ENCODE data around the gene DLK2. TPM values are rescaled to one million over a fixed set of nuclear protein-coding genes. Genes with fewer than 3 reads are reported as not detected.

DLK2 gene
- total RNA-seq, 2 experiments from 2014 or later, result 1.9 to 2.0 TPM

- CTCF ChIA-PET, result interaction anchor here (0.7 to 1.0 kb wide), 2 partner anchors 71 to 660 kb away, joined by 4 to 5 read pairs; no protein-coding TSS in a partner anchor
- intact Hi-C loops (cut with DNase I, micrococcal nuclease), result no loop called here
- peaks cover 12% of the 10 kb centered on the region for H3K36me3 Mint-ChIP-seq (ENCODE audit: low read depth)
- POLR2A ChIA-PET, result interaction anchor here (0.5 to 0.6 kb wide), 2 partner anchors 10 to 433 kb away, joined by 3 to 4 read pairs; partner anchors contain the start of gene ABCC10
- peak; percentile 25 for DNase-seq
- H3K4me1 Mint-ChIP-seq, result peaks cover 9% of the 10 kb centered on the region
- H3K27ac Mint-ChIP-seq, result no peak overlapping the region
- ATAC-seq, result peak; percentile 63
- H3K9me3 Mint-ChIP-seq (ENCODE audit: low read depth), result no peaks in the 10 kb centered on the region
- H3K4me3 Mint-ChIP-seq, result no peak overlapping the region
- H3K27me3 Mint-ChIP-seq, result no peaks in the 10 kb centered on the region
Measured at GRCh38 chr6:43436577-43437282, 18.6 kb downstream of the DLK2 start.

GRCh38 chr6:43435682-43436437 lies 19.5 kb downstream of the DLK2 start:
- Mint-ChIP-seq H3K4me3 (no peak overlapping the region), H3K27ac (no peak overlapping the region), H3K4me1 (peaks cover 9% of the 10 kb centered on the region), H3K9me3 (ENCODE audit: low read depth) (no peaks in the 10 kb centered on the region), H3K36me3 (ENCODE audit: low read depth) (peaks cover 12% of the 10 kb centered on the region), H3K27me3 (no peaks in the 10 kb centered on the region)
- CTCF ChIA-PET, result interaction anchor here (1.0 kb wide), 1 partner anchor 72 kb away, joined by 5 read pairs; no protein-coding TSS in a partner anchor
- ATAC-seq (peak; percentile 12), DNase-seq (no peak)
- intact Hi-C loops (cut with DNase I, micrococcal nuclease), result no loop called here
- POLR2A ChIA-PET, result interaction anchor here (0.5 kb wide), 1 partner anchor 9 kb away, joined by 4 read pairs; the partner anchor contains the start of gene ABCC10

GRCh38 chr6:43434943-43435342 lies 20.4 kb downstream of the DLK2 start:
- H3K4me1 Mint-ChIP-seq, result peaks cover 15% of the 10 kb centered on the region
- H3K36me3 Mint-ChIP-seq (ENCODE audit: low read depth), result peaks cover 12% of the 10 kb centered on the region
- H3K27ac Mint-ChIP-seq, result no peak overlapping the region
- no peak for DNase-seq
- H3K27me3 Mint-ChIP-seq, result no peaks in the 10 kb centered on the region
- H3K9me3 Mint-ChIP-seq (ENCODE audit: low read depth), result no peaks in the 10 kb centered on the region
- ATAC-seq, result no peak
- CTCF ChIA-PET, result interaction anchor here (0.6 to 1.4 kb wide), 2 partner anchors 19 to 42 kb away, joined by 3 to 5 read pairs; no protein-coding TSS in a partner anchor
- intact Hi-C loops (cut with DNase I, micrococcal nuclease), result no loop called here
- POLR2A ChIA-PET, result no interaction called here
- H3K4me3 Mint-ChIP-seq, result no peak overlapping the region

GRCh38 chr6:43434001-43434840 lies 21.1 kb downstream of the DLK2 start:
- ChIA-PET CTCF (interaction anchor here (1.2 to 1.4 kb wide), 2 partner anchors 20 to 72 kb away, joined by 4 to 5 read pairs; no protein-coding TSS in a partner anchor), POLR2A (no interaction called here)
- intact Hi-C loops (cut with DNase I, micrococcal nuclease), result no loop called here

GRCh38 chr6:43433148-43433547 lies 22.2 kb downstream of the DLK2 start:
- no peak for DNase-seq
- H3K4me1 Mint-ChIP-seq, result peaks cover 26% of the 10 kb centered on the region
- ChIA-PET CTCF (interaction anchor here (0.6 to 1.2 kb wide), 3 partner anchors 35 to 73 kb away, joined by 3 to 4 read pairs (median 3); no protein-coding TSS in a partner anchor), POLR2A (interaction anchor here (0.6 kb wide), 1 partner anchor 258 kb away, joined by 3 read pairs; no protein-coding TSS in a partner anchor)
- peaks cover 14% of the 10 kb centered on the region for H3K36me3 Mint-ChIP-seq (ENCODE audit: low read depth)
- no peaks in the 10 kb centered on the region for H3K9me3 Mint-ChIP-seq (ENCODE audit: low read depth)
- ATAC-seq, result no peak
- H3K27ac Mint-ChIP-seq, result no peak overlapping the region
- H3K4me3 Mint-ChIP-seq, result no peak overlapping the region
- intact Hi-C loops (cut with DNase I, micrococcal nuclease), result no loop called here
- H3K27me3 Mint-ChIP-seq, result no peaks in the 10 kb centered on the region

More at GRCh38 chr6:43434001-43434840, 21.1 kb downstream of the DLK2 start:
- DNase-seq (no peak), ATAC-seq (no peak)
- Mint-ChIP-seq H3K36me3 (ENCODE audit: low read depth) (peaks cover 12% of the 10 kb centered on the region), H3K9me3 (ENCODE audit: low read depth) (no peaks in the 10 kb centered on the region), H3K27ac (no peak overlapping the region), H3K4me1 (peaks cover 16% of the 10 kb centered on the region), H3K4me3 (no peak overlapping the region), H3K27me3 (no peaks in the 10 kb centered on the region)

GRCh38 chr6:43432009-43432945 lies 23.1 kb downstream of the DLK2 start:
- H3K27ac Mint-ChIP-seq, result no peak overlapping the region
- H3K4me3 Mint-ChIP-seq, result no peak overlapping the region
- H3K4me1 Mint-ChIP-seq, result peaks cover 27% of the 10 kb centered on the region
- no peak for ATAC-seq
- H3K36me3 Mint-ChIP-seq (ENCODE audit: low read depth), result peaks cover 12% of the 10 kb centered on the region
- intact Hi-C loops (cut with DNase I, micrococcal nuclease), result no loop called here
- DNase-seq, result no peak
- H3K27me3 Mint-ChIP-seq, result no peaks in the 10 kb centered on the region
- H3K9me3 Mint-ChIP-seq (ENCODE audit: low read depth), result no peaks in the 10 kb centered on the region
- ChIA-PET CTCF (interaction anchor here (0.6 to 0.7 kb wide), 3 partner anchors 10 to 52 kb away, joined by 3 read pairs; no protein-coding TSS in a partner anchor), POLR2A (interaction anchor here (0.6 to 1.0 kb wide), 2 partner anchors 84 to 258 kb away, joined by 3 read pairs; partner anchors contain the start of genes POLR1C and YIPF3)

- H3K4me3 Mint-ChIP-seq, result peak overlapping the region; percentile 94
- peaks cover 21% of the 10 kb centered on the region for H3K4me1 Mint-ChIP-seq
- CTCF ChIA-PET, result interaction anchor here (0.8 to 1.0 kb wide), 2 partner anchors 120 to 254 kb away, joined by 3 to 4 read pairs; partner anchors contain the start of gene CRIP3
- POLR2A ChIA-PET, result interaction anchor here (0.6 kb wide), 1 partner anchor 259 kb away, joined by 8 read pairs; no protein-coding TSS in a partner anchor
- peaks cover 4% of the 10 kb centered on the region for H3K36me3 Mint-ChIP-seq (ENCODE audit: low read depth)
- DNase-seq (no peak), ATAC-seq (no peak)
- intact Hi-C loops (cut with DNase I, micrococcal nuclease), result loop anchor here (2.0 to 5.0 kb wide), 2 partner anchors 47 to 78 kb away; no protein-coding TSS in a partner anchor
- H3K9me3 Mint-ChIP-seq (ENCODE audit: low read depth), result no peaks in the 10 kb centered on the region
- peak overlapping the region; percentile 97 for H3K27ac Mint-ChIP-seq
- no peaks in the 10 kb centered on the region for H3K27me3 Mint-ChIP-seq
Measured at GRCh38 chr6:43428874-43429273, 26.5 kb downstream of the DLK2 start.

- ChIA-PET CTCF (interaction anchor here (0.6 to 1.0 kb wide), 5 partner anchors 13 to 840 kb away, joined by 3 to 4 read pairs (median 3); partner anchors contain the start of genes CRIP3 and DNPH1), POLR2A (interaction anchor here (0.6 to 1.2 kb wide), 2 partner anchors 203 to 259 kb away, joined by 4 to 8 read pairs; no protein-coding TSS in a partner anchor)
- peaks cover 21% of the 10 kb centered on the region for H3K4me1 Mint-ChIP-seq
- H3K4me3 Mint-ChIP-seq, result peak overlapping the region; percentile 94
- H3K27me3 Mint-ChIP-seq, result no peaks in the 10 kb centered on the region
- H3K9me3 Mint-ChIP-seq (ENCODE audit: low read depth), result no peaks in the 10 kb centered on the region
- intact Hi-C loops (cut with DNase I, micrococcal nuclease), result loop anchor here (2.0 to 5.0 kb wide), 2 partner anchors 46 to 79 kb away; no protein-coding TSS in a partner anchor
- peak overlapping the region; percentile 97 for H3K27ac Mint-ChIP-seq
- DNase-seq (no peak), ATAC-seq (no peak)
- peaks cover 4% of the 10 kb centered on the region for H3K36me3 Mint-ChIP-seq (ENCODE audit: low read depth)
Measured at GRCh38 chr6:43428112-43428570, 27.2 kb downstream of the DLK2 start.

- peaks cover 21% of the 10 kb centered on the region for H3K4me1 Mint-ChIP-seq
- DNase-seq (peak; percentile 97), ATAC-seq (peak; percentile 97)
- peak within 1 kb of the TSS; percentile 94 for H3K4me3 Mint-ChIP-seq
- H3K9me3 Mint-ChIP-seq (ENCODE audit: low read depth), result no peaks in the 10 kb centered on the region
- peaks cover 4% of the 10 kb centered on the region for H3K36me3 Mint-ChIP-seq (ENCODE audit: low read depth)
- POLR2A ChIA-PET, result interaction anchor here (0.6 to 1.2 kb wide), 8 partner anchors 9 to 822 kb away, joined by 3 to 5 read pairs (median 4); partner anchors contain the start of gene ZNF318
- intact Hi-C loops (cut with DNase I, micrococcal nuclease), result loop anchor here (1.0 to 5.0 kb wide), 19 partner anchors 44 to 498 kb away; partner anchors contain the start of genes KLC4 (in 2 of the 2), MRPL2 (in 2 of the 2), TJAP1 (in 2 of the 2) and ZNF318 (in 2 of the 2)
- H3K27ac Mint-ChIP-seq, result peak within 1 kb of the TSS; percentile 97
- H3K27me3 Mint-ChIP-seq, result no peaks in the 10 kb centered on the region
- CTCF ChIA-PET, result interaction anchor here (0.6 to 1.0 kb wide), 9 partner anchors 13 to 841 kb away, joined by 3 to 6 read pairs (median 3); partner anchors contain the start of genes CRIP3, DNPH1 and TJAP1
Measured at GRCh38 chr6:43427406-43428111, 27.8 kb downstream of the DLK2 start, which contains the start of gene ABCC10. Gene ABCC10 (plus strand): TSS chr6:43427541. CDS start chr6:43427979, 438 bp downstream.
